ENCODE results near the gene COL18A1.

Gene COL18A1

DNA sequence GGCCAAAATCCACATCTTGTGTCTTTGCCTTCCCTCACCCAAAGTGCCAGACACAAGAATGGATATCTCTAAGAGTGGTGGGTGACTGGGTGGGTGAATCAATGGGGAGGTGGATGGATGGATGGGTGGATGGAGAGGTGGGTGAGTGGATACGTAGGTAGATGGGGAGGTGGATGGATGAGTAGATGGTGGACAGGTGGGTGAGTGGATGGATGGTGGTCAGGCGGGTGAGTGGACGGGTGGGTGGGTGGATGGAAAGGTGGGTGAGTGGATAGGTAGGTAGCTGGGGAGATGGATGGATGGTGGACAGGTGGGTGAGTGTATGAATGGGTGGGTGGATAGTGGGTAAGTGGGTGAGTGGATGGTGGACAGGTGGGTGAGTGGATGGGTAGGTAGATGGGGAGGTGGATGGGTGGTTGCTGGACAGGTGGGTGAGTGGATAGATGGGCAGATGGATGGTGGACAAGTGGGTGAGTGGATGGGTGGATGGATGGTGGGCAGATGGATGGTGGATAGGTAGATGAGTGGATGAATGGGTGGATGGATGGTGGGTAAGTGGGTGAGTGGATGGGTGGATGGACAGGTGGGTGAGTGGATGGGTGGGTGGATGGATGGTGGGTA is 103.0 kb downstream of the COL18A1 start:
- DNase-seq, result no peak

DNA sequence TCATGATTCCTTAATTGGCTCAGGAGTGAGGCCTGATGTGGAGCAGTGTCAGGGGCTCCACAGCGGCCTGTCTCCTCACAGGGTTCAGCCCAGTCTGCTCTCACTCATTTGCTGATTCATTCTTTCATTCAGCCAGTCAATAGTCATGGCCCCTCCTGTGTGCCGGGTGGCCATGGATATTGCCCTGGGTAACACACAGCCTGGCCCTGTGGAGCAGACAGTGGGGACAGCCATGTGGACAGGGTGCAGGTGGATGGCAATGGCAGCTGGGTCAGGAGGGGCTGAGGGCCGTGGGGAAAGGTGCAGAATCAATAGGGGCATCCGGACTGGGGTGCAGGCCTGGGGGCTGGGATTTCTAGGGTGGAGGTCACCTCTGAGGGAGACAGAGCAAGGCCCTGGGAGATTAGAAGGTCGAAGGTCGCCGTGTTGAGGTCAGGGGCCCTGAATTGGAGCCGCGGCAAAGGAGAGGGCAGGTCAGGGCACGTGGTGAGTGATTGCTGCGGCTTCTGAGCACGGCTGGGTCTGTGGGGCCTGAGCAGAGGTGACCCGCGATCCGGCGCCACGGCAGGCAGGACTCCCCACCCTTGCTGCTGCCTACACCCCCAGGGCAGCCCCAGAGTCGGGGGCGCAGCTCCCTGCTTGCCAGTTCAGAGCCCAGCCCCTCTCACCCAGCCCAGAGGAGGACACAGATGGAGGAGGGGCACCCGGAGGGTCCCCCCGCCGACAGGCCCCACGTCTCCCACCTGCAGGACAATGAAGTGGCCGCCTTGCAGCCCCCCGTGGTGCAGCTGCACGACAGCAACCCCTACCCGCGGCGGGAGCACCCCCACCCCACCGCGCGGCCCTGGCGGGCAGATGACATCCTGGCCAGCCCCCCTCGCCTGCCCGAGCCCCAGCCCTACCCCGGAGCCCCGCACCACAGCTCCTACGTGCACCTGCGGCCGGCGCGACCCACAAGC is 103.9 kb downstream of the COL18A1 start:
- DNase-seq, result no peak

DNA sequence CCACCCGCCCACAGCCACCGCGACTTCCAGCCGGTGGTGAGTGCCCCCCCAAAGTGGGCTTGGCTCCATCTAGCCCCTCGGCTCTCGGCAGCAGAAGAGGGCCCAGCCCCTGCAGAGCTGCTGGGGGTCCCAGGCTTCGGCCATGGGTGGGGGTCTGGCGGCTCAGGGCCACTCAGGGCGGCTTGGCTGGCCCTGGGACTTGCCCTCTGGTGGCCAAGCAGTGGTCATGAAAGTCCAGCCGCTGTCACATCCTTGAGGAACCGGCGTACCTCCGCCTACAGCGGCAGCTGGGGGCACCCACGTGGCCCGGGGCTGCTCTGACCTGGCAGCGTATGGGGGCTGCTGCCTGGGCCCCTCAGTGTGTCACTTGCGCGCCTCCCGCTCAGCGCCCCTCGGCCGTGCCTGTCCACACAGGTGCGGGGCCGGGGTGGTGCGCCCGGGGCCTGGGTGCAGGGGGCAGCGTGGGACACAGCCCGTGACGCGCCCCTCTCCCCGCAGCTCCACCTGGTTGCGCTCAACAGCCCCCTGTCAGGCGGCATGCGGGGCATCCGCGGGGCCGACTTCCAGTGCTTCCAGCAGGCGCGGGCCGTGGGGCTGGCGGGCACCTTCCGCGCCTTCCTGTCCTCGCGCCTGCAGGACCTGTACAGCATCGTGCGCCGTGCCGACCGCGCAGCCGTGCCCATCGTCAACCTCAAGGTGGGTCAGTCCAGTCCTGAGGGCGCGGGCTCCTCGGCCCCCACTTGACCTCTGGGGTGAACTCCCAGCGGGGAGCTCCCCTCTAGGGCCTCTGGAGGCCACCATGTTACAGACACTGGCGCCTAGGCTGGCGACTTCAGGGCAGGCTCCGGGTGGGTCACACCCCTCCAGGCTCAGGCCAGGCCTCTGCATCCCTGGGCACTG is 104.9 kb downstream of the COL18A1 start:
- DNase-seq, result no peak

DNA sequence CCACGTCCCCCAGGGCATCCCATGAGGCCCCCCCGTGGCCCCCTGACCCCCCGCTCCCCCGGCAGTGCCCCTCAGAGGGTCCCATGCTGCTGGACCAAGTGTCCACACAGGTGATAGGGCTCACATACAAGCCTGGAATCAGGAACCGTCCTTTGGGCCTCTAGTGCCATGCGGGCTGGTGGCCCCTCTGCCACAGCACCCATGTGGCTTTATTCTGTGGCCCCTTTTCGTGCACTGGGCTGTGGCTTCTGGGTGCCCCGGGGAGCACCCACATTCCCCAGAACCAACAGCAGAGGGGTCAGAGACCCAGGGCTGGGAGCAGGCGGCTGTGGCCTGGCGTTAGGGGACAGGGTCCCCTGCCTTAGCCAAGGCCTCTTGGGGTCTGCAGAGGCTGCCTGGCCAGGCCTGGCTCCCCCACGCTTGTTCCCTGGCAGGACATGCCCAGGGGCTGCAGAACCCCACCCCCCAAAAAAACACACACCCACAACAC is 105.5 kb downstream of the COL18A1 start:
- no peak for DNase-seq

DNA sequence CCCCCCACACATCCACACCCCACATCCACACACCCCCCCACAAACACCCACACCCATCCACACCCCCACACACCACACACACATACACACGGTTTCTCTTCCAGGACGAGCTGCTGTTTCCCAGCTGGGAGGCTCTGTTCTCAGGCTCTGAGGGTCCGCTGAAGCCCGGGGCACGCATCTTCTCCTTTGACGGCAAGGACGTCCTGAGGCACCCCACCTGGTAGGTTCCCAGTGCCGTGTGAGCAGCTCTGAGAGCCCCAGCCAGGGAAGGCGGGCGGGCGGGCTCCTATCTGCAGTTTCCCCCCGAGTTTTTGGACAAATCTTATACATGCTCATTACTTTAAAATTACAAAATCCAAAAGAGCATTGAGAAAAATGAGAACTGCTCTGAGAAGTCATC is 106.0 kb downstream of the COL18A1 start:
- DNase-seq, result no peak

DNA sequence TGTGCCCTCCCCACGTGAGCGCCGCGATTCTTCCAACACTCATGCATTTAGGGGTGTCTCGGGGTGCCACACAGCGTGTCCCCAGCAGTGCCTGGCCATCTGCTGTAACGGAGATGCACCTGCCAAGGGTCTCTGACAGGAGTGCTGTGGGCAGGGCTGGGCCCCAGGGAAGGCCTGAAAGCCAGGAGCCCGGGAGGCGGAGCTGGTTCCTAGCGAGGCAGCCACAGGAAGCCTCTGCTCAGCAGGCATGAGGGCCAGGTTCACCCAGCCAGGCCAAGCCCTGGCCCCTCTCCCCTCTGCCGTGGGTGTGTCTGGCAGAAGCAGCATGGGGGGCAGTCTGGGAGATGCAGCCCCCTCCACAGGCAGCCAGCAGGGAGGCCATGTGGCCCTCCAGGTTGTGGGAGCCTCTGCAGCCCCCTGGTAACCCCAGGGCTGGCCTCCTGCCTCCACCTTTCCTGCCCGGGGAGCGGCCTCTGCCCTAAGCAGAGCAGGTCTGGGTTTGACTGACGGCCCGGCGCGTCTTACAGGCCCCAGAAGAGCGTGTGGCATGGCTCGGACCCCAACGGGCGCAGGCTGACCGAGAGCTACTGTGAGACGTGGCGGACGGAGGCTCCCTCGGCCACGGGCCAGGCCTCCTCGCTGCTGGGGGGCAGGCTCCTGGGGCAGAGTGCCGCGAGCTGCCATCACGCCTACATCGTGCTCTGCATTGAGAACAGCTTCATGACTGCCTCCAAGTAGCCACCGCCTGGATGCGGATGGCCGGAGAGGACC is 106.9 kb downstream of the COL18A1 start:
- no peak for DNase-seq

DNA sequence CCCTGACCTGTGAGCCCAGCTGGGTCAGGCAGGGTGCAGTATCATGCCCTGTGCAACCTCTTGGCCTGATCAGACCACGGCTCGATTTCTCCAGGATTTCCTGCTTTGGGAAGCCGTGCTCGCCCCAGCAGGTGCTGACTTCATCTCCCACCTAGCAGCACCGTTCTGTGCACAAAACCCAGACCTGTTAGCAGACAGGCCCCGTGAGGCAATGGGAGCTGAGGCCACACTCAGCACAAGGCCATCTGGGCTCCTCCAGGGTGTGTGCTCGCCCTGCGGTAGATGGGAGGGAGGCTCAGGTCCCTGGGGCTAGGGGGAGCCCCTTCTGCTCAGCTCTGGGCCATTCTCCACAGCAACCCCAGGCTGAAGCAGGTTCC is 107.6 kb downstream of the COL18A1 start:
- DNase-seq, result no peak

DNA sequence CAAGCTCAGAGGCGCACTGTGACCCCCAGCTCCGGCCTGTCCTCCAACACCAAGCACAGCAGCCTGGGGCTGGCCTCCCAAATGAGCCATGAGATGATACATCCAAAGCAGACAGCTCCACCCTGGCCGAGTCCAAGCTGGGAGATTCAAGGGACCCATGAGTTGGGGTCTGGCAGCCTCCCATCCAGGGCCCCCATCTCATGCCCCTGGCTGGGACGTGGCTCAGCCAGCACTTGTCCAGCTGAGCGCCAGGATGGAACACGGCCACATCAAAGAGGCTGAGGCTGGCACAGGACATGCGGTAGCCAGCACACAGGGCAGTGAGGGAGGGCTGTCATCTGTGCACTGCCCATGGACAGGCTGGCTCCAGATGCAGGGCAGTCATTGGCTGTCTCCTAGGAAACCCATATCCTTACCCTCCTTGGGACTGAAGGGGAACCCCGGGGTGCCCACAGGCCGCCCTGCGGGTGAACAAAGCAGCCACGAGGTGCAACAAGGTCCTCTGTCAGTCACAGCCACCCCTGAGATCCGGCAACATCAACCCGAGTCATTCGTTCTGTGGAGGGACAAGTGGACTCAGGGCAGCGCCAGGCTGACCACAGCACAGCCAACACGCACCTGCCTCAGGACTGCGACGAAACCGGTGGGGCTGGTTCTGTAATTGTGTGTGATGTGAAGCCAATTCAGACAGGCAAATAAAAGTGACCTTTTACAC is 108.2 kb downstream of the COL18A1 start:
- DNase-seq, result no peak

DNA sequence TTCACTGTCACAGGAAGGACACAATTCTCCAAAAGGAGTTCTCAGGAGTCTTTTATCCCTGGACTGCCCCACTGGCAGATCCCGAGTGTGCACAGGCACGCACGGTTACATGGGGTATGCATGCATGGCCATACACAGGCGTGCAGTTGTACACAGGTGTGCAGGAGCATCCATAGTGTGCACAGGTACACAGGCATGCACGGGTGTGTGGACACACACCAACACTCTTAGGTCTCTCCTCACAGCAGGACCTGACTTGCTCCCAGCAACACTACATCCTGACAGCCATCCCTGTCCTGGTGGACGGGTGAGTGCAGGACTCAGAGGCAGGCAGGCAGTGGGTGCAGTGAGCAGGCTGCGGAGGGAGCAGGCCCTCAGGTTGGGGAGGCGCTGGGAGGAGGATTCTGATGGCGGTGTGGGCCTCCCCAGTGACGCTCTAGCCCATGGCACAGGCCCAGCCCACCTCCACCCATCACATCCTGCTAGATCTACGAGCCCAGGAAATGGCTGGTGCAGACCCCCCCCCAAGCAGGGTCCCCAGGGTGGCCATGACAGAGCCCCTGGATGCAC is 108.9 kb downstream of the COL18A1 start:
- DNase-seq, result no peak

DNA sequence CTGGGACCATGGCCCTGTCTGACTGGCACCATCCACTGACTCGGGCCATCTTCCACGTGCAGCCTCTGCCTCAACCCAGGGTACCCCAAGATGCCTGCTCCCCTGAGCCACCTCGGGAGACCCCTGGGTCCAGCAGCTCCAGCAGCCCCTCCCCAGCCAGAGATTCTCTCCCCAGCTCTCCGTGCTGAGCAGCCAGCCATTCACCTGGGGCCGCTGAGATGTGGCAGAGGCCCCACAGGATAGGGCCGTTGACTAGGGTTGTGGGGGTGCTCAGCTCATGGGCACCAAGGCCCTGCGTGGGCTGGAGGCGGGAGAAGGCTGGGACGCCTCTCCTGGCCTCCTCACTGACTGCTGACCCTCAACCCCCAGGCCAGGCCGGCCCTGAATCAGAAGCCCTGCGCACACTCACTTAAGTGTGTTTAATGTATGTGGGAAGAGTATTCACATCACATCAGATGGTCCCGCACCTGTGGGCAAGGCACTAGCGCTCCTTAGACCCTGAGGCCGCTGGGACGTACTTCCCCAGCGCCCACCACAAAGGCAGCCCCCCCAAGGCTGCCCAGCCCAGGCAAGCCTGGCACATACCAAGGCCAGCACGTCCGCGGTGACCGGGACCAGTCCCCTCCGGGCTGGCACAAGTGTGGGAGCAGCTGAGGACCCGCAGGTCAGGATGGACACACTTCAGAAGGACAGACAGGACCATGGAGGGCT is 109.5 kb downstream of the COL18A1 start:
- DNase-seq, result no peak

DNA sequence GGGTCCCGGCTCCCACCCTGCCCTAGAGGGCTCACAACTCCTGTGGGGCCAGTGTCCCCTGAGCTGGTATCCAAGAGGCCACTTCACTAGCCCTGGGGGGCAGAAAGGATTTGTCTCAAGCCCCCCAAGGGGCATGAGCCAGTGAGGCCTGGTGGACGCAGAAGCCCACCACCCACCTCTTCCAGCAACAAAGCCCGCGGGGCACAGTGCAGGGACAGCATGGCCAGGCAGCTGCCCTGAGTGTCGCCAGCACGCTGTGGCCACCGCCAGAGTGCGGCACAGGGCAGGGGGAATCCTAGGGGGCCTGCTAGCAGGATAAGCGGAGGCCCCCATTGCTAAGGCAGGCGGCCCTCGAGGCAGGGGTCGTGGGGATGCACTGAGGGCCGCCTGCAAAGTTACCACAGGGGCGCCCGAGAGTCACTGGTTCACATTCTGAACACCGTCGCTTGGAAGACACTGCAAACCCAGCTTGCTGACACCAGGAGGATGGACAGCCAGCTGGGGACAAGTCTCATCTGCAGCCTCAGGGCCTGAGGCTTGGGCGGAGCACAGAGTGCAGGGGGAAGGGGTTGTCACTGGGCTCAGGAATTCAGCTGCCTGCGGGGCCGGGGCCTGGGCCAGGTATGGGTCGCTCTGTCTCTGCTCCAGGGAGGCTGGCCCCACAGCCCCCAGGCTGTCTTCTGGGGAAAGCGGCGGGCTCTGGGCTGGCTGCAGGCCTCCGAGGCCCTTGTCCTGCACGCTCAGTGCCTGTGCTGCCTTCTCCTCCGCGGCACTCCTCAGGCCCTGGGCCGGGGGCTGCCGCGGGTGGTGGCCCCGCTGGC is 110.5 kb downstream of the COL18A1 start:
- DNase-seq, result no peak

DNA sequence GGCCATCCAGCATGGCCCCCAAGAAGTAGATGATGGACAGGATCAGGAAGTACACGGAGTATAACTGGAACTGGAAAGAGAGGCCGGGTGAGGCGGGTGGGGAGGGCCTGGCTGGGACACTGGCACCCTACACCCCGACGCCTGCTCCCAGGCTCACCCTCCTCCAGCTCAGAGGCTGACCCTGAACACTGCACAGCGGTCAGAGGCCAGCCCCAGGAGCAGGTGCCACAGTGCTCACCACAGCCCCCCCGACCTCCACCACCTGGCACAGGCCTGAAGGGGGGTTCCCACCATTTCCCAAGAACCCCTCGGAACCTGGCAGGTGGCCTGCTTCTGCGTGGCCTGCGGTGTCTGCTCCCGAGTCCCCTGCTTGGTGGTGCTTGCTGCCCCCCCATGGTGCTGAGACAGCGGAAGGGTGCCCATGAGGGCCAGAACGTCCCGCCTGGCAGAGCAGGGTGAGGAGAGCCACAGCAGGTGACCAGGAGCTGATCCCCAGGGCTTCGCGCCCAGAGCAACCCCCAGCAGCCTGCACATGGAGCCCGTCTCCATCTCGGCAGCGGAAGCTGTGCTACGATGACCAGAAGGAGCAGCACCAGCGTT is 111.2 kb downstream of the COL18A1 start:
- DNase-seq, result no peak

DNA sequence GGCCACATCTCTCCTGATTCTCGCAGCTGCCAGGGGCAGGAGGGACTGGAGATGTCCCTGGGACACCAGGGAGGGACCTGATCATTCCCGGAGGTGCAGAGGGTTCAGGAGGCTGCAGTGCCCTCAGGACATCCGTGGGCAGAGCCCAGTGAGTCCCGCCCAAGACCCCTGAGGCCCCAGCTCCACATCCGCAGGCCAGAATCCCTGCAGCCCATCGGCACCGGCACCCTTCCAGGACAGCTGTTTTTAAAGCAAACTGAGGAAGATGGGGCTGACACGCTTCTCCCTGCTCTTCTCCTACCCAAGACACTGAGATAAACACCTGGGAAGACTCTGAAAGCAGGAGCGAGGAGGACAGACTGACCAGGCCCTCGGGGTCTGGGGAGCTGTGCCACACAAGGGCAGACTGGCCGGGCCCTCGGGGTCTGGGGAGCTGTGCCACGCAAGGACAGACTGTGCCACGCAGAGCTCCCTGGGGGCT is 111.7 kb downstream of the COL18A1 start:
- no peak for DNase-seq

DNA sequence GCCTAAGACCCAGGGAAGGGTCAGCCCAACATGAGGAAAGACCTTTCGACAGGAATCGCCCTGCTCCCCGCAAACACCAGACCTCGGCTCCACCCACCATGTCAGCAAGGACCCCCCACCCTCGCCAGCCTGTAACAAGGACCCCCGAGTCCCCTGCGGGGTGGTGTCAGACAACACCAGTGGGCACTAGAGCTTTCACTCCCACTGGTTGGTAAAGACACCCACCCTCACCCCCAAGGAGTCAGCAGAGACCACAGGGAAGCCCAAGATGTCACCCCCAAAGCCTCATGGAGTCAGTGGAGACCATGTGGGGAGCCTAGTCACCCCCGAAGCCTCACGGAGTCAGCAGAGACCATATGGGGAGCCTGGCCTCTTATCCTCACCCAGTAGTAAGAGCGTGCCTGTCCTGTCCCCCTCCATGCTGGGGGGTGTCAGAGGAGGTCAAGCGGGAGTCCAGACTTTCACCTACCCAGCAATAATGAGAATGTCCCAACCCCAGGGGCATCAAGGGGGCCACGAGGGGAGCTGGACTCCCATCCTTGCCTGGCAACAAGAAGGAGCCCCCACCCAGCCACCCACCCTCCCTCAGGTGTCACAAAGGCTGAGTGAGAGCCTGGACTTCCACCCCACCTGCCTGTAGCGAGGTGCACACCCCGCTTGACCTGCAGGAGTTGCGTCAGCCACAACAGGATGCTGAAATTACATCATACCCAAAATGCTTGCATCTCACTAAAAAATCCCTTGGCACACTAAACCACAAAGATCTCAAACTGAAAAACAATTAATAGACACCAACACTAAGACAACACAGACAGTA is 112.5 kb downstream of the COL18A1 start:
- no peak for DNase-seq

DNA sequence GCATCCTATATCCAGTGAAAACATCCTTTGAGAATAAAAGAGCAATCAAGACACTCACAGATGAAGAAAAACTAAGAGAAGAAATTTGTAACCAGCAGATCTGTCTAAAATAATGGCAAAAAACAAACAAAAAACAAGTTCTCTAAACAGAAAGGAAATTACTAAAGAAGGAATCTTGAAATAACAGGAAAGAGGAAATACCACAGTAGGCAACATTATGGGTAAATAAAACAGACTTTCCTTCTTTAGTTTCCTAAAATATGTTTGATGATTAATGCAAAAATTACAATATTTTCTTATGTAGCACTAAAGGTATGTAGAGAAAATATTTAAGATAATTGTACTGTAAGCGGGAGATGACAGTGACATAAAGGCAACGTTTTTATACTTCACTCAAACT is 113.8 kb downstream of the COL18A1 start:
- no peak for DNase-seq

DNA sequence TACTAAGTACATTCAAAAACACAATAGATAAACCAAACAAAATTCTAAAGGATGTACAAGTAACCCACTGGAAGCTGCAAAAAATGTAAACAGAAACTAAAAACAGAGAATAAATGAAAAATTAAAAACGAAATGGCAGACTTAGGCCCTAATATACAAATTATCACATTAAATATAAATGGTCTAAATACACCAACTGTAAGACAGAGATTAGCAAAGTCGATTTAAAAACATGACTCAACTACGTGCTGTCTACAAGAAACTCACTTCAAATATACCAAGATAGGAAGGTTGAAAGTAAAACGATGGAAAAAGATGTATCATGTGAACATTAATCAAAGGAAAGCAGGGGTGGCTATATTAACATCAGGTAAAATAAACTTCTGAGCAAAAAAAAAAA is 114.2 kb downstream of the COL18A1 start:
- DNase-seq, result no peak

DNA sequence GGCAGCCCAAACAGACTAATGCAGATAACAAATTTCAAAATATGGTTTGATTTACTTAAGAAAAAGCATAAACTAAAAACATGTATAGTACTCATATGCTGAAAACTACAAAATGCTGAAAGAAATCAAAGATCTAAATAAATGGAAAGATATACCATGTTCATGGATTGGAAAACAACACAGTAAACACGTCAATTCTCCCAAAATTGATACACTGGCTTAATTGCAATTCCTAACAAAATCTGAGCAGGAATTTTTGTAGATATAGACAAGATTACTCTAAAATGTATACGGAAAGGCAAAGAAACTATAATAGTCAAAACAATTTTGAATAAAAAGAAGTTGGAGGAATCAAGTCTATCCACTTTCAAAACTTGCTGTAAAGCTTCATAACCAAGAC is 116.3 kb downstream of the COL18A1 start:
- DNase-seq, result no peak

DNA sequence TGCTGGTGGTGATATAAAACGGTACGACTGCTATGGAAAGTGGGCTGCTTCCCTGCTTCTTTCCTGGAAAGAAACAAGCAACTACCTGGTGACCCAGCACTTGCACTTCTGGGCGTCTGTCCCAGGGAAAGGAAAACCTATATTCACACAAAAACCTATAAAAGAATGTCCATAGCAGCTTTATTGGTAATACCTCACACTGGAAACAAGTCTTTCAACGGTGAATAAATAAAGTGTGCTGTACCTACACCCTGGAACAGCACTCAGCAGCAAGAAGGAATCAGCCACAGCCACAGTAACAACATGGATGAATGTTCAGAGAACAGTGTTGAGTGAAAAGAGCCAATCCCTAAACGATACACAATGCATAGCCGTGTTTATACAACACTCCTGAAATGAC is 117.4 kb downstream of the COL18A1 start:
- DNase-seq, result no peak

Measured in C1 segment of cervical spinal cord (tissue), 14 donors.